Chondrocyte (in vitro differentiated cells): ENCODE data around the gene WNK2. TPM values are rescaled to one million over a fixed set of nuclear protein-coding genes. Genes with fewer than 3 reads are reported as not detected.
"Not testable (repeated sequence)": the region's sequence is repeated elsewhere in the genome, so short reads cannot be mapped to it uniquely, and the experiment has no call there.

Experiments used
- DNase-seq: peaks from one replicate; pipeline ENCODE4 v3.0.0; 2021; ENCODE audit warnings: mixed read lengths, low spot score
- H3K27ac Mint-ChIP-seq: one replicate; pipeline ENCODE4 v1.8.0; 2021; ENCODE audit warnings: mild to moderate bottlenecking, moderate library complexity, mixed read lengths; ENCODE audit not compliant: unreplicated experiment
- H3K27me3 Mint-ChIP-seq: 2 replicates; pipeline ENCODE4 v1.8.0; 2021; ENCODE audit warnings: low read depth, mixed read lengths
- H3K36me3 Mint-ChIP-seq: 2 replicates; pipeline ENCODE4 v1.8.0; 2021; ENCODE audit warnings: low read depth, mixed read lengths
- H3K4me1 Mint-ChIP-seq: 2 replicates; pipeline ENCODE4 v1.8.0; 2021; ENCODE audit warnings: low read depth, mild to moderate bottlenecking, mixed read lengths
- H3K4me3 Mint-ChIP-seq: one replicate; pipeline ENCODE4 v1.8.0; 2021; ENCODE audit warnings: mild to moderate bottlenecking, moderate library complexity, mixed read lengths; ENCODE audit not compliant: unreplicated experiment
- H3K9me3 Mint-ChIP-seq: 2 replicates; pipeline ENCODE4 v1.8.0; 2021; ENCODE audit warnings: low read depth, mixed read lengths
- total RNA-seq: library from RNA; stranded (reverse); gene quantifications from 3 replicates; pipeline ENCODE4 v1.2.1, GENCODE V29; 2021
- TF ChIP-seq, protein P1 (sequence below): fragments of 200-600 bp; sonication (generic); IDR thresholded peaks from 2 replicates; pipeline ENCODE4 v1.5.0; 2021; ENCODE audit warnings: antibody characterized with exemption, mild to moderate bottlenecking, moderate library complexity

The WNK2 gene
- total RNA-seq, 1 donor from 2014 or later: 2.3 TPM

- TF ChIP-seq, protein P1, sequence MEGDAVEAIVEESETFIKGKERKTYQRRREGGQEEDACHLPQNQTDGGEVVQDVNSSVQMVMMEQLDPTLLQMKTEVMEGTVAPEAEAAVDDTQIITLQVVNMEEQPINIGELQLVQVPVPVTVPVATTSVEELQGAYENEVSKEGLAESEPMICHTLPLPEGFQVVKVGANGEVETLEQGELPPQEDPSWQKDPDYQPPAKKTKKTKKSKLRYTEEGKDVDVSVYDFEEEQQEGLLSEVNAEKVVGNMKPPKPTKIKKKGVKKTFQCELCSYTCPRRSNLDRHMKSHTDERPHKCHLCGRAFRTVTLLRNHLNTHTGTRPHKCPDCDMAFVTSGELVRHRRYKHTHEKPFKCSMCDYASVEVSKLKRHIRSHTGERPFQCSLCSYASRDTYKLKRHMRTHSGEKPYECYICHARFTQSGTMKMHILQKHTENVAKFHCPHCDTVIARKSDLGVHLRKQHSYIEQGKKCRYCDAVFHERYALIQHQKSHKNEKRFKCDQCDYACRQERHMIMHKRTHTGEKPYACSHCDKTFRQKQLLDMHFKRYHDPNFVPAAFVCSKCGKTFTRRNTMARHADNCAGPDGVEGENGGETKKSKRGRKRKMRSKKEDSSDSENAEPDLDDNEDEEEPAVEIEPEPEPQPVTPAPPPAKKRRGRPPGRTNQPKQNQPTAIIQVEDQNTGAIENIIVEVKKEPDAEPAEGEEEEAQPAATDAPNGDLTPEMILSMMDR: no peak
- peak; percentile 66 for DNase-seq
- Mint-ChIP-seq H3K27ac (no peak overlapping the region), H3K27me3 (peaks cover 5% of the 10 kb centered on the region), H3K4me3 (no peak overlapping the region), H3K36me3 (no peaks in the 10 kb centered on the region), H3K9me3 (no peaks in the 10 kb centered on the region), H3K4me1 (peaks cover 5% of the 10 kb centered on the region)
Measured at GRCh38 chr9:93247892-93248291, 64.0 kb downstream of the WNK2 start.

DNA sequence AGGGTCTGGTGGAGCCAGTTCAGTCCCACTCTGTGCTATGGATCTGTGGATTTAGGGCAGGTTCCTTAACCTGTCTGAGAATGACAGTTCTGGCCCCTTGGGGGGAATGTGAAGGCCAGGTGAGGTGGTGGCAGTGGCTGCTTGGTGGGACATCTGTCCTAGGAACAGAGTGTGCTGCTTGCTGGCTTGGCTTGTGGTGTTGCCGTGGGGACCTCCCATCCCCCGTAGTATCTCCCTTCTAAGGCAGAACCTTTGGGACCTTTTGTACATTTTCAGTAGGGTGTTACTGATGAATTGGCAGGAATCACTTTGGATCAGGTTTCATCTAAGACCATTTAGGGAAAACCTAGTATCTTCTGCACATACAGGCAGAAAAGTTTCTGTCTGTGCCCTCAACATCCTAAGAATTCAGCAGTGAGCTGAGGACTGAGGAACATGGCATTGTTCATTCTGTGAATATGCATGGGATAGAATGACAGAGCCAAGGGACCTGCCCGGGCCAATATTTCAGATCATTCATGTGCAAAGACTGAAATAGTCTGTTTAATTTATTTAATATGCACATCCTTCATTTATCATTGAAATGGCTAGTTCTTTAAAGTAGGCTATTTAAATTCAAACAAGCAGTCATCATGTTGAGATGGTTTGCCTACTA, 64.6 kb downstream of the WNK2 start:
- Mint-ChIP-seq H3K4me3 (no peak overlapping the region), H3K27ac (no peak overlapping the region), H3K27me3 (peaks cover 5% of the 10 kb centered on the region), H3K4me1 (peaks cover 5% of the 10 kb centered on the region), H3K36me3 (no peaks in the 10 kb centered on the region), H3K9me3 (no peaks in the 10 kb centered on the region)
- no peak for DNase-seq
- TF ChIP-seq, protein P1: no peak

DNA sequence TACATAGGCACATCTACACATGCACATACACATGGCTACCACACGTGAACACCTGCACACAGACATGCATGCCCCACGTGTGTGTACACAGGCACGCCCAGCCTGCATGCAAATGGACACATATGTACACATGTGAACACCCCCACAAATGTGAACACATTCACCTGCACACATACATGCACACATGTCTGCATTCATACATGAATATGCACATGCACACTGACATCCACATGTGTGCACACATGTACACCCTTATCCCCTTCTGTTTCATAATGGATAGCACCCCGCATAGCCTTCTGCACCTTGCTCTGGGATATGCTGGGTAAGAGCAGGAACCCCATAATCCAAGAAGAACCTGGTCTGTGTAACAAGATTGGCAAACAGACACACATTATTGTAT, 66.2 kb downstream of the WNK2 start:
- no peaks in the 10 kb centered on the region for H3K27me3 Mint-ChIP-seq
- H3K4me3 Mint-ChIP-seq: no peak overlapping the region
- H3K36me3 Mint-ChIP-seq: no peaks in the 10 kb centered on the region
- no peak overlapping the region for H3K27ac Mint-ChIP-seq
- peak; percentile 42 for DNase-seq
- TF ChIP-seq, protein P1: no peak
- peaks cover 5% of the 10 kb centered on the region for H3K4me1 Mint-ChIP-seq
- no peaks in the 10 kb centered on the region for H3K9me3 Mint-ChIP-seq

- peak; percentile 20 for DNase-seq
- H3K27me3 Mint-ChIP-seq, H3K27ac Mint-ChIP-seq, H3K4me3 Mint-ChIP-seq, H3K4me1 Mint-ChIP-seq, H3K36me3 Mint-ChIP-seq, H3K9me3 Mint-ChIP-seq: not testable (repeated sequence)
Measured at GRCh38 chr9:93251309-93251708, 67.4 kb downstream of the WNK2 start.

- Mint-ChIP-seq H3K36me3 (no peaks in the 10 kb centered on the region), H3K27me3 (no peaks in the 10 kb centered on the region), H3K9me3 (no peaks in the 10 kb centered on the region), H3K4me1 (peaks cover 5% of the 10 kb centered on the region), H3K4me3 (no peak overlapping the region), H3K27ac (no peak overlapping the region)
- TF ChIP-seq, protein P1: no peak
- peak; percentile 61 for DNase-seq
Measured at GRCh38 chr9:93252116-93252780, 68.3 kb downstream of the WNK2 start.
